Keratinocyte (primary cell): ENCODE measurements around the gene ITPR1. TPM values are rescaled to one million over a fixed set of nuclear protein-coding genes. Genes with fewer than 3 reads are reported as not detected.

Experiments
- DNase-seq: peaks from one replicate; pipeline ENCODE4 v3.0.0-alpha.2; 2011; ENCODE audit warnings: low read depth, missing footprints, low spot score
- FAIRE-seq: peaks from 2 replicates; lab custom pipeline; 2011; peaks lifted over from hg19 to GRCh38; lab: Jason Lieb, UNC
- H2AFZ ChIP-seq: 2 replicates; pipeline ENCODE4 v1.6.0; 2012; ENCODE audit warnings: low read length, control low read depth, inconsistent platforms; ENCODE audit not compliant: control insufficient read depth
- H3K27ac ChIP-seq: 2 replicates; pipeline ENCODE4 v1.5.1; 2011; ENCODE audit warnings: low read length; ENCODE audit not compliant: control insufficient read depth, insufficient read depth
- H3K27me3 ChIP-seq: 3 replicates; pipeline ENCODE4 v1.6.0; 2011; ENCODE audit warnings: low read length; ENCODE audit not compliant: control insufficient read depth, insufficient read depth; ENCODE audit errors: extremely low read depth
- H3K36me3 ChIP-seq, 2 experiments: 2 replicates in 1 of 2; 3 replicates in 1 of 2; pipeline ENCODE4 v1.5.1; 2011; ENCODE audit warnings: low read length in 2 of 2, mild to moderate bottlenecking in 1 of 2; ENCODE audit not compliant: control insufficient read depth in 2 of 2, insufficient read depth in 2 of 2; ENCODE audit errors: extremely low read depth in 1 of 2
- H3K4me1 ChIP-seq: 3 replicates; pipeline ENCODE4 v1.5.1; 2011; ENCODE audit warnings: low read length; ENCODE audit not compliant: control insufficient read depth, insufficient read depth; ENCODE audit errors: extremely low read depth
- H3K4me2 ChIP-seq: 3 replicates; pipeline ENCODE4 v1.6.0; 2011; ENCODE audit warnings: low read depth, low read length; ENCODE audit not compliant: control insufficient read depth, insufficient read depth; ENCODE audit errors: extremely low read depth
- H3K4me3 ChIP-seq, 3 experiments: fragments of 200-600 bp in 1 of 3; sonication (generic) in 1 of 3; 2 replicates in 2 of 3; 3 replicates in 1 of 3; pipeline ENCODE4 v1.5.1; 2011 to 2016; ENCODE audit warnings: low read length in 3 of 3, mild to moderate bottlenecking in 3 of 3, control low read depth in 2 of 3, inconsistent platforms in 1 of 3, low read depth in 1 of 3, mixed read lengths in 1 of 3, mixed run types in 1 of 3, moderate library complexity in 1 of 3; ENCODE audit not compliant: control insufficient read depth in 2 of 3, insufficient read depth in 2 of 3; ENCODE audit errors: extremely low read depth in 1 of 3
- H3K79me2 ChIP-seq: 2 replicates; pipeline ENCODE4 v1.6.0; 2012; ENCODE audit warnings: low read length; ENCODE audit not compliant: control insufficient read depth, insufficient read depth
- H3K9ac ChIP-seq: 3 replicates; pipeline ENCODE4 v1.6.0; 2011; ENCODE audit warnings: low read length; ENCODE audit not compliant: control insufficient read depth, insufficient read depth; ENCODE audit errors: extremely low read depth
- H3K9me1 ChIP-seq: 3 replicates; pipeline ENCODE4 v1.6.0; 2011; ENCODE audit warnings: low read length; ENCODE audit not compliant: control insufficient read depth, insufficient read depth; ENCODE audit errors: extremely low read depth
- H3K9me3 ChIP-seq: 2 replicates; pipeline ENCODE4 v1.5.1; 2012; ENCODE audit warnings: low read depth, low read length; ENCODE audit not compliant: control insufficient read depth
- H4K20me1 ChIP-seq: 3 replicates; pipeline ENCODE4 v1.6.0; 2011; ENCODE audit warnings: low read length; ENCODE audit not compliant: control insufficient read depth, insufficient read depth; ENCODE audit errors: extremely low read depth
- CTCF ChIP-seq, 3 experiments: IDR thresholded peaks in 1 of 3; conservative IDR thresholded peaks in 1 of 3; optimal IDR thresholded peaks in 1 of 3; 2 replicates in 2 of 3; 3 replicates in 1 of 3; pipeline versions ENCODE3 to v1.5.1; 2011; ENCODE audit warnings: low read length in 3 of 3, mild to moderate bottlenecking in 3 of 3, moderate library complexity in 2 of 3, control low read depth in 1 of 3, inconsistent platforms in 1 of 3; ENCODE audit not compliant: insufficient read depth in 2 of 3; ENCODE audit errors: extremely low read depth in 1 of 3
- EZH2 ChIP-seq: IDR thresholded peaks from one replicate; pipeline ENCODE4 v1.6.1; 2012; ENCODE audit warnings: inconsistent platforms, mild to moderate bottlenecking, low read length, moderate library complexity
- dilution Hi-C: fragments of 300-500 bp; cut with MboI; formaldehyde crosslinking; loops from one replicate; pipeline ENCODE4 v1.7.0; 2020; ENCODE audit warnings: low sequenced_read_pairs; ENCODE audit not compliant: extremely low pct_ligation_motif_present
- polyA plus RNA-seq, 5 experiments: library from polyadenylated mRNA; depleted of rRNA in 3 of 5; stranded (reverse) in 3 of 5; stranded (forward) in 1 of 5; unstranded in 1 of 5; fragments of >200 nt; gene quantifications; 1 replicate in 1 of 5; 2 replicates in 3 of 5; 3 replicates in 1 of 5; pipeline versions ENCODE4 v1.2.1 to v1.2.3, GENCODE V29; 2011 to 2012; ENCODE audit warnings: missing spikeins in 2 of 5, low read depth in 1 of 5, low replicate concordance in 1 of 5

ITPR1 gene
- polyA plus RNA-seq, 1 donor (not counting 4 experiments of a cell fraction or from before 2014, with no cell fraction given), result 3.5 TPM

GRCh38 chr3:4780545-4780957 is 287.4 kb downstream of the ITPR1 start:
- H3K4me1 ChIP-seq, result peaks cover 27% of the 10 kb centered on the region
- H3K4me2 ChIP-seq, result no peak overlapping the region
- DNase-seq (no peak), FAIRE-seq (no peak)
- H3K27me3 ChIP-seq, result no peaks in the 10 kb centered on the region
- H2AFZ ChIP-seq, result no peak overlapping the region
- no peaks in the 10 kb centered on the region for H4K20me1 ChIP-seq
- no peaks in the 10 kb centered on the region for H3K9me3 ChIP-seq
- no peak overlapping the region for H3K27ac ChIP-seq
- no peaks in the 10 kb centered on the region for H3K79me2 ChIP-seq
- H3K9ac ChIP-seq, result no peak overlapping the region
- no peaks in the 10 kb centered on the region for H3K9me1 ChIP-seq
- no peaks in the 10 kb centered on the region for H3K36me3 ChIP-seq
- TF ChIP-seq EZH2 (no peak), CTCF (optimal IDR thresholded peaks at IDR 0.05 in 1 of 3, IDR thresholded peaks at IDR 0.05 in 1 of 3, conservative IDR thresholded peaks at IDR 0.05 in 1 of 3; ENCODE audit: extremely low read depth in 1 of 3, insufficient read depth in 2 of 3, low read length in 3 of 3) (no peak)
- no peak overlapping the region for H3K4me3 ChIP-seq
- dilution Hi-C loops, result no loop called here

GRCh38 chr3:4782095-4782494 is 288.9 kb downstream of the ITPR1 start:
- H3K4me2 ChIP-seq, result no peak overlapping the region
- dilution Hi-C loops, result no loop called here
- FAIRE-seq, result no peak

More at GRCh38 chr3:4782095-4782494, 288.9 kb downstream of the ITPR1 start:
- Histone ChIP-seq H3K9me1 (no peaks in the 10 kb centered on the region), H3K36me3 (no peaks in the 10 kb centered on the region), H3K27me3 (no peaks in the 10 kb centered on the region), H3K27ac (no peak overlapping the region), H4K20me1 (no peaks in the 10 kb centered on the region), H2AFZ (no peak overlapping the region), H3K79me2 (no peaks in the 10 kb centered on the region), H3K4me1 (peaks cover 22% of the 10 kb centered on the region), H3K9ac (no peak overlapping the region), H3K4me3 (no peak overlapping the region), H3K9me3 (no peaks in the 10 kb centered on the region)
- DNase-seq, result no peak
- no peak for TF ChIP-seq EZH2
- TF ChIP-seq CTCF (optimal IDR thresholded peaks at IDR 0.05 in 1 of 3, IDR thresholded peaks at IDR 0.05 in 1 of 3, conservative IDR thresholded peaks at IDR 0.05 in 1 of 3; ENCODE audit: extremely low read depth in 1 of 3, insufficient read depth in 2 of 3, low read length in 3 of 3), result no peak
